GM23338 (cell line): ENCODE results near the gene LZTS3.

Experiments used
- CREB1 ChIP-seq: fragments of 250-450 bp; sonication (Bioruptor Pico); IDR thresholded peaks from 2 replicates; pipeline ENCODE4 v1.5.0; 2020; ENCODE audit warnings: low read depth, mild to moderate bottlenecking, moderate library complexity
- CTCF ChIP-seq, 2 experiments: fragments of 200-600 bp in 1 of 2; sonication (generic) in 1 of 2; conservative IDR thresholded peaks; 2 replicates each; pipeline versions ENCODE4 v1.5.1 to v1.6.1; 2016 to 2017; ENCODE audit warnings: antibody characterized with exemption in 2 of 2, low read depth in 2 of 2, mild to moderate bottlenecking in 2 of 2, moderate library complexity in 1 of 2
- ETS1 ChIP-seq: IDR thresholded peaks from 2 replicates; pipeline ENCODE4 v1.6.1; 2016; ENCODE audit warnings: antibody characterized with exemption
- EZH2 ChIP-seq: fragments of 200-600 bp; sonication (generic); IDR thresholded peaks from one replicate; pipeline ENCODE4 v1.8.0; 2017; ENCODE audit warnings: antibody characterized with exemption, mild to moderate bottlenecking, low read depth; ENCODE audit not compliant: unreplicated experiment
- EZH2phosphoT487 ChIP-seq: fragments of 200-600 bp; sonication (generic); IDR thresholded peaks from one replicate; pipeline ENCODE4 v1.8.1; 2018; ENCODE audit warnings: antibody characterized with exemption; ENCODE audit not compliant: unreplicated experiment
- JUNB ChIP-seq: IDR thresholded peaks from one replicate; pipeline ENCODE4 v1.6.1; 2016; ENCODE audit warnings: antibody characterized with exemption; ENCODE audit not compliant: unreplicated experiment
- NANOG ChIP-seq: IDR thresholded peaks from 2 replicates; pipeline ENCODE4 v1.6.1; 2016; ENCODE audit warnings: antibody characterized with exemption, borderline replicate concordance
- POLR2AphosphoS5 ChIP-seq: IDR thresholded peaks from 2 replicates; pipeline ENCODE4 v1.6.1; 2016; ENCODE audit warnings: antibody characterized with exemption, low read depth
- REST ChIP-seq: IDR thresholded peaks from one replicate; pipeline ENCODE4 v1.6.1; 2018; ENCODE audit warnings: antibody characterized with exemption; ENCODE audit not compliant: unreplicated experiment
- STAT1 ChIP-seq: IDR thresholded peaks from one replicate; pipeline ENCODE4 v1.6.1; 2016; ENCODE audit warnings: antibody characterized with exemption; ENCODE audit not compliant: unreplicated experiment
- ZNF114 ChIP-seq: fragments of 250-450 bp; sonication (Bioruptor Pico); IDR thresholded peaks from 2 replicates; pipeline ENCODE4 v1.5.0; 2020; ENCODE audit warnings: mild to moderate bottlenecking, moderate library complexity
- ZNF331 ChIP-seq: fragments of 250-450 bp; sonication (Bioruptor Pico); IDR thresholded peaks from 2 replicates; pipeline ENCODE4 v1.5.0; 2020; ENCODE audit warnings: low read depth, mild to moderate bottlenecking, moderate library complexity
- ZNF462 ChIP-seq: fragments of 250-450 bp; sonication (Bioruptor Pico); IDR thresholded peaks from 2 replicates; pipeline ENCODE4 v1.5.0; 2020; ENCODE audit warnings: mild to moderate bottlenecking, moderate library complexity

- TF ChIP-seq CTCF (conservative IDR thresholded peaks at IDR 0.05; ENCODE audit: low read depth in 2 of 2): no peak
- no peak for TF ChIP-seq REST
- TF ChIP-seq ETS1: no peak
- TF ChIP-seq JUNB: no peak
- no peak for TF ChIP-seq CREB1 (CRISPR knock-in tag)
- TF ChIP-seq EZH2: no peak
- no peak for TF ChIP-seq EZH2phosphoT487
- TF ChIP-seq POLR2AphosphoS5: no peak
- no peak for TF ChIP-seq NANOG
- no peak for TF ChIP-seq ZNF114
- no peak for TF ChIP-seq ZNF462 (CRISPR knock-in tag)
- no peak for TF ChIP-seq ZNF331 (CRISPR knock-in tag)
- no peak for TF ChIP-seq STAT1
Observed at GRCh38 chr20:3221398-3222226, 48.3 kb upstream of the LZTS3 start.
